GM10266 (cell line): ENCODE measurements around the gene DNAL4.
"Not testable (repeated sequence)": the region's sequence is repeated elsewhere in the genome, so short reads cannot be mapped to it uniquely, and the experiment has no call there.

Experiments
- DNase-seq: peaks from one replicate; pipeline ENCODE4 v3.0.0; 2012; ENCODE audit errors: extremely low spot score
- CTCF ChIP-seq: IDR thresholded peaks from 2 replicates; pipeline ENCODE4 v1.5.1; 2012; ENCODE audit warnings: mild to moderate bottlenecking, low read depth; ENCODE audit not compliant: control insufficient read depth, insufficient read depth; ENCODE audit errors: missing control alignments

DNAL4 gene

GRCh38 chr22:38817196-38817595 is 23.3 kb upstream of the DNAL4 start:
- DNase-seq = no peak
- no peak for TF ChIP-seq CTCF

GRCh38 chr22:38815842-38816241 is 21.9 kb upstream of the DNAL4 start:
- TF ChIP-seq CTCF = no peak
- DNase-seq = no peak

- DNase-seq = no peak
- TF ChIP-seq CTCF = no peak
These were observed 17.3 kb upstream of the DNAL4 start for GRCh38 chr22:38811241-38811640.

- not testable (repeated sequence) for DNase-seq
These were observed 11.2 kb upstream of the DNAL4 start for GRCh38 chr22:38805041-38805593.

GRCh38 chr22:38802671-38803121 is 8.8 kb upstream of the DNAL4 start:
- no peak for DNase-seq

GRCh38 chr22:38799265-38800002 is 5.5 kb upstream of the DNAL4 start:
- TF ChIP-seq CTCF = no peak
- no peak for DNase-seq

More at GRCh38 chr22:38802671-38803121, 8.8 kb upstream of the DNAL4 start:
- no peak for TF ChIP-seq CTCF

- DNase-seq = no peak
- TF ChIP-seq CTCF = no peak
These were observed 4.6 kb upstream of the DNAL4 start for GRCh38 chr22:38798496-38798895.
